ENCODE data around the gene EML4.

EML4 gene

GRCh38 chr2:42192652-42193566 is 23.8 kb downstream of the EML4 start:
- Histone ChIP-seq H3F3A (ENCODE audit: low read depth) (no peaks in the 10 kb centered on the region), H3K9me3 (ENCODE audit: insufficient read depth, low read depth, low read length) (no peaks in the 10 kb centered on the region), H2AFZ (ENCODE audit: low read length) (no peak overlapping the region), H3K4me1 (ENCODE audit: insufficient read depth, low read length, poor library complexity, severe bottlenecking) (peaks cover 11% of the 10 kb centered on the region), H3K9ac (ENCODE audit: low read depth, low read length, poor library complexity, severe bottlenecking) (no peak overlapping the region), H3K27me3 (ENCODE audit: insufficient read depth, low read length, poor library complexity, severe bottlenecking) (no peaks in the 10 kb centered on the region), H4K20me1 (ENCODE audit: insufficient read depth, low read length, poor library complexity, severe bottlenecking) (peaks cover 14% of the 10 kb centered on the region), H3K4me2 (ENCODE audit: low read depth, low read length, poor library complexity, severe bottlenecking) (no peak overlapping the region), H3K36me3 (ENCODE audit: insufficient read depth, low read length) (no peaks in the 10 kb centered on the region), H3K9me2 (replicated peaks; ENCODE audit: low read depth, low read length) (no peaks in the 10 kb centered on the region), H3K79me2 (ENCODE audit: insufficient read depth, low read length) (peaks cover 72% of the 10 kb centered on the region), H3K4me3 (ENCODE audit: low read length, poor library complexity, severe bottlenecking) (no peak overlapping the region)
- no peak for TF ChIP-seq EZH2phosphoT487 (IDR thresholded peaks at IDR 0.05; ENCODE audit: borderline replicate concordance)
- TF ChIP-seq CTCF (conservative IDR thresholded peaks at IDR 0.05; ENCODE audit: low read length): no peak

- Histone ChIP-seq H3K79me2 (ENCODE audit: insufficient read depth, low read length) (peaks cover 73% of the 10 kb centered on the region), H3F3A (ENCODE audit: low read depth) (no peaks in the 10 kb centered on the region), H3K4me1 (ENCODE audit: insufficient read depth, low read length, poor library complexity, severe bottlenecking) (peaks cover 11% of the 10 kb centered on the region), H3K36me3 (ENCODE audit: insufficient read depth, low read length) (no peaks in the 10 kb centered on the region), H4K20me1 (ENCODE audit: insufficient read depth, low read length, poor library complexity, severe bottlenecking) (peaks cover 14% of the 10 kb centered on the region), H3K4me2 (ENCODE audit: low read depth, low read length, poor library complexity, severe bottlenecking) (no peak overlapping the region), H2AFZ (ENCODE audit: low read length) (no peak overlapping the region), H3K9me2 (replicated peaks; ENCODE audit: low read depth, low read length) (no peaks in the 10 kb centered on the region), H3K27me3 (ENCODE audit: insufficient read depth, low read length, poor library complexity, severe bottlenecking) (no peaks in the 10 kb centered on the region), H3K9ac (ENCODE audit: low read depth, low read length, poor library complexity, severe bottlenecking) (no peak overlapping the region), H3K9me3 (ENCODE audit: insufficient read depth, low read depth, low read length) (no peaks in the 10 kb centered on the region), H3K4me3 (ENCODE audit: low read length, poor library complexity, severe bottlenecking) (no peak overlapping the region)
- TF ChIP-seq EZH2phosphoT487 (IDR thresholded peaks at IDR 0.05; ENCODE audit: borderline replicate concordance): no peak
- no peak for TF ChIP-seq CTCF (conservative IDR thresholded peaks at IDR 0.05; ENCODE audit: low read length)
These were observed 24.6 kb downstream of the EML4 start for GRCh38 chr2:42193722-42194187.

- Histone ChIP-seq H4K20me1 (ENCODE audit: insufficient read depth, low read length, poor library complexity, severe bottlenecking) (peaks cover 14% of the 10 kb centered on the region), H3K27me3 (ENCODE audit: insufficient read depth, low read length, poor library complexity, severe bottlenecking) (no peaks in the 10 kb centered on the region), H3K4me1 (ENCODE audit: insufficient read depth, low read length, poor library complexity, severe bottlenecking) (peaks cover 11% of the 10 kb centered on the region), H2AFZ (ENCODE audit: low read length) (no peak overlapping the region), H3K36me3 (ENCODE audit: insufficient read depth, low read length) (no peaks in the 10 kb centered on the region), H3K79me2 (ENCODE audit: insufficient read depth, low read length) (peaks cover 73% of the 10 kb centered on the region), H3K9me3 (ENCODE audit: insufficient read depth, low read depth, low read length) (no peaks in the 10 kb centered on the region), H3K4me3 (ENCODE audit: low read length, poor library complexity, severe bottlenecking) (no peak overlapping the region), H3K9ac (ENCODE audit: low read depth, low read length, poor library complexity, severe bottlenecking) (no peak overlapping the region), H3F3A (ENCODE audit: low read depth) (no peaks in the 10 kb centered on the region), H3K9me2 (replicated peaks; ENCODE audit: low read depth, low read length) (no peaks in the 10 kb centered on the region), H3K4me2 (ENCODE audit: low read depth, low read length, poor library complexity, severe bottlenecking) (no peak overlapping the region)
- TF ChIP-seq CTCF (conservative IDR thresholded peaks at IDR 0.05; ENCODE audit: low read length): no peak
- TF ChIP-seq EZH2phosphoT487 (IDR thresholded peaks at IDR 0.05; ENCODE audit: borderline replicate concordance): no peak
These were observed 25.3 kb downstream of the EML4 start for GRCh38 chr2:42194428-42194827.
